GM23338 (cell line): Measurements from ENCODE around the gene DNAH17. TPM values are rescaled to one million over a fixed set of nuclear protein-coding genes. Genes with fewer than 3 reads are reported as not detected.

ENCODE experiments used
- ATAC-seq: fragments of 200-7000 bp; cut with Tn5 transposase; 3 replicates; pipeline ENCODE4 v1.9.1; 2020
- DNase-seq: peaks from one replicate; pipeline ENCODE4 v3.0.0-alpha.2; 2015; ENCODE audit warnings: low spot score
- H2AFZ ChIP-seq: fragments of 200-600 bp; sonication (generic); 2 replicates; pipeline ENCODE4 v1.8.0; 2016; ENCODE audit warnings: antibody characterized with exemption, mild to moderate bottlenecking, moderate library complexity
- H3F3A ChIP-seq: fragments of 200-600 bp; sonication (generic); replicated peaks from 2 replicates; pipeline ENCODE4 v1.8.0; 2017; ENCODE audit warnings: antibody characterized with exemption, mixed run types, low read depth
- H3K27ac ChIP-seq: fragments of 200-600 bp; sonication (generic); 2 replicates; pipeline ENCODE4 v1.6.1; 2016; ENCODE audit warnings: low read depth
- H3K27me3 ChIP-seq: fragments of 200-600 bp; sonication (generic); 2 replicates; pipeline ENCODE4 v1.8.0; 2016; ENCODE audit warnings: mild to moderate bottlenecking, mixed run types, moderate library complexity; ENCODE audit not compliant: insufficient read depth
- H3K36me3 ChIP-seq: fragments of 200-600 bp; sonication (generic); 2 replicates; pipeline ENCODE4 v1.8.0; 2016; ENCODE audit warnings: mild to moderate bottlenecking; ENCODE audit not compliant: insufficient read depth
- H3K4me1 ChIP-seq: fragments of 200-600 bp; sonication (generic); 2 replicates; pipeline ENCODE4 v1.8.0; 2016; ENCODE audit warnings: mild to moderate bottlenecking, moderate library complexity; ENCODE audit not compliant: insufficient read depth
- H3K4me2 ChIP-seq: fragments of 200-600 bp; sonication (generic); 2 replicates; pipeline ENCODE4 v1.7.1; 2017; ENCODE audit warnings: mixed run types
- H3K4me3 ChIP-seq: fragments of 200-600 bp; sonication (generic); 2 replicates; pipeline ENCODE4 v1.6.1; 2016; ENCODE audit warnings: mixed run types
- H3K79me2 ChIP-seq: fragments of 200-600 bp; sonication (generic); replicated peaks from 2 replicates; pipeline ENCODE4 v1.8.0; 2017; ENCODE audit warnings: mild to moderate bottlenecking; ENCODE audit not compliant: insufficient read depth
- H3K9me2 ChIP-seq: fragments of 200-600 bp; sonication (generic); 2 replicates; pipeline ENCODE4 v1.8.0; 2017; ENCODE audit not compliant: insufficient read depth
- H4K20me1 ChIP-seq: fragments of 200-600 bp; sonication (generic); replicated peaks from 2 replicates; pipeline ENCODE4 v1.8.0; 2017; ENCODE audit warnings: mild to moderate bottlenecking; ENCODE audit not compliant: insufficient read depth
- H3K27ac Mint-ChIP-seq: 2 replicates; pipeline ENCODE4 v1.8.0; 2020; ENCODE audit warnings: inconsistent platforms, mild to moderate bottlenecking, moderate library complexity, mixed read lengths
- H3K27me3 Mint-ChIP-seq: 3 replicates; pipeline ENCODE4 v1.8.0; 2022; ENCODE audit warnings: low read depth, mild to moderate bottlenecking, moderate library complexity, mixed read lengths, inconsistent platforms; ENCODE audit not compliant: insufficient read depth, poor library complexity
- H3K36me3 Mint-ChIP-seq: 3 replicates; pipeline ENCODE4 v1.8.0; 2021; ENCODE audit warnings: low read depth, mild to moderate bottlenecking, inconsistent platforms, moderate library complexity, mixed read lengths
- H3K4me1 Mint-ChIP-seq: 3 replicates; pipeline ENCODE4 v1.8.0; 2020; ENCODE audit warnings: mild to moderate bottlenecking, inconsistent platforms, mixed read lengths
- H3K4me3 Mint-ChIP-seq: 3 replicates; pipeline ENCODE4 v1.8.0; 2021; ENCODE audit warnings: moderate library complexity, mild to moderate bottlenecking, inconsistent platforms, mixed read lengths
- H3K9me3 Mint-ChIP-seq: 3 replicates; pipeline ENCODE4 v1.8.0; 2020; ENCODE audit warnings: moderate library complexity, mild to moderate bottlenecking, inconsistent platforms, mixed read lengths
- EZH2phosphoT487 ChIP-seq: fragments of 200-600 bp; sonication (generic); IDR thresholded peaks from one replicate; pipeline ENCODE4 v1.8.1; 2018; ENCODE audit warnings: antibody characterized with exemption; ENCODE audit not compliant: unreplicated experiment
- JUNB ChIP-seq: IDR thresholded peaks from one replicate; pipeline ENCODE4 v1.6.1; 2016; ENCODE audit warnings: antibody characterized with exemption; ENCODE audit not compliant: unreplicated experiment
- NANOG ChIP-seq: IDR thresholded peaks from 2 replicates; pipeline ENCODE4 v1.6.1; 2016; ENCODE audit warnings: antibody characterized with exemption, borderline replicate concordance
- POLR2AphosphoS5 ChIP-seq: IDR thresholded peaks from 2 replicates; pipeline ENCODE4 v1.6.1; 2016; ENCODE audit warnings: antibody characterized with exemption, low read depth
- STAT1 ChIP-seq: IDR thresholded peaks from one replicate; pipeline ENCODE4 v1.6.1; 2016; ENCODE audit warnings: antibody characterized with exemption; ENCODE audit not compliant: unreplicated experiment
- ZNF114 ChIP-seq: fragments of 250-450 bp; sonication (Bioruptor Pico); IDR thresholded peaks from 2 replicates; pipeline ENCODE4 v1.5.0; 2020; ENCODE audit warnings: mild to moderate bottlenecking, moderate library complexity
- ZNF331 ChIP-seq: fragments of 250-450 bp; sonication (Bioruptor Pico); IDR thresholded peaks from 2 replicates; pipeline ENCODE4 v1.5.0; 2020; ENCODE audit warnings: low read depth, mild to moderate bottlenecking, moderate library complexity
- polyA plus RNA-seq: library from polyadenylated mRNA; unstranded; fragments of >200 nt; fragmentation: Nextera tagmentation; extraction: Ambion mirVana; gene quantifications from 2 replicates; pipeline ENCODE4 v1.2.1, GENCODE V29; 2016
- total RNA-seq: library from RNA; depleted of rRNA; stranded (reverse); fragments of >200 nt; shearing (Covaris generic); gene quantifications from 2 replicates; pipeline ENCODE4 v1.2.3, GENCODE V29; 2014
- TF ChIP-seq, protein P1 (sequence below): IDR thresholded peaks from one replicate; pipeline ENCODE4 v1.6.1; 2018; ENCODE audit warnings: antibody characterized with exemption; ENCODE audit not compliant: unreplicated experiment
- TF ChIP-seq, protein P2 (sequence below): IDR thresholded peaks from 2 replicates; pipeline ENCODE4 v1.6.1; 2016; ENCODE audit warnings: antibody characterized with exemption
- TF ChIP-seq, protein P3 (sequence below): fragments of 250-450 bp; sonication (Bioruptor Pico); IDR thresholded peaks from 2 replicates; pipeline ENCODE4 v1.5.0; 2020; ENCODE audit warnings: mild to moderate bottlenecking, moderate library complexity

The DNAH17 gene
- total and polyA plus RNA-seq, 2 experiments from 2014 or later: 0.59 to 2.0 TPM

DNA sequence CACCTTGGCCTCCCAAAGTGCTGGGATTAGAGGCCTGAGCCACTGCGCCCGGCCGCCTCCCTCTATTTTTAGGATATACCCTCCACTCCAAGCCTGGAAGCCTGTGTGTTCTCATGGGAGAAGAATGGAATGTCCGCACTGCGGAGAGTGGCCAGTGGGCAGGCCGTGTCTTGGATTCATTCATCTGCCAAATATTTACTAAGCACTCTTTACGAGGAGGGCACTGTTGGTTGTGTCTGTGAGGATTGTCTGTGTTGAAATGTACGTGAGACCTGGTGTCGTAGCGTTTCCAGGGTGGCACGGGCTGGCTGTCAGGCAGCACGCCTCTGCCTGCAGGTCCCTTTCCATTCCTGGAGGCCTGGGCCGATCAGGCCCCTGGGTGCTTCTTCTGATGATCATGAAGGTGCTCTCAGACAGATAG is 179.5 kb downstream of the DNAH17 start:
- H3K4me1 Mint-ChIP-seq: no peaks in the 10 kb centered on the region; the same call in 2 of the 3 replicates
- H3K4me2 ChIP-seq: no peak overlapping the region

More for the DNA sequence above, 179.5 kb downstream of the DNAH17 start:
- Histone ChIP-seq H2AFZ (no peak overlapping the region), H3K4me1 (no peaks in the 10 kb centered on the region), H3K4me3 (no peak overlapping the region), H3K9me2 (no peaks in the 10 kb centered on the region), H3F3A (0 out of 2 replicates have a peak, but pooled peaks cover 2% of the 10 kb centered on the region), H3K79me2 (peaks cover 46% of the 10 kb centered on the region), H3K27me3 (no peaks in the 10 kb centered on the region), H3K27ac (no peak overlapping the region), H4K20me1 (peaks cover 35% of the 10 kb centered on the region), H3K36me3 (peaks cover 24% of the 10 kb centered on the region; the same call in 1 of the 2 replicates)
- Mint-ChIP-seq H3K4me3 (no peak overlapping the region), H3K27ac (no peak overlapping the region), H3K9me3 (no peaks in the 10 kb centered on the region), H3K27me3 (peaks cover 5% of the 10 kb centered on the region), H3K36me3 (peaks cover 80% of the 10 kb centered on the region)
- DNase-seq (no peak), ATAC-seq (no peak)
- TF ChIP-seq, protein P1, sequence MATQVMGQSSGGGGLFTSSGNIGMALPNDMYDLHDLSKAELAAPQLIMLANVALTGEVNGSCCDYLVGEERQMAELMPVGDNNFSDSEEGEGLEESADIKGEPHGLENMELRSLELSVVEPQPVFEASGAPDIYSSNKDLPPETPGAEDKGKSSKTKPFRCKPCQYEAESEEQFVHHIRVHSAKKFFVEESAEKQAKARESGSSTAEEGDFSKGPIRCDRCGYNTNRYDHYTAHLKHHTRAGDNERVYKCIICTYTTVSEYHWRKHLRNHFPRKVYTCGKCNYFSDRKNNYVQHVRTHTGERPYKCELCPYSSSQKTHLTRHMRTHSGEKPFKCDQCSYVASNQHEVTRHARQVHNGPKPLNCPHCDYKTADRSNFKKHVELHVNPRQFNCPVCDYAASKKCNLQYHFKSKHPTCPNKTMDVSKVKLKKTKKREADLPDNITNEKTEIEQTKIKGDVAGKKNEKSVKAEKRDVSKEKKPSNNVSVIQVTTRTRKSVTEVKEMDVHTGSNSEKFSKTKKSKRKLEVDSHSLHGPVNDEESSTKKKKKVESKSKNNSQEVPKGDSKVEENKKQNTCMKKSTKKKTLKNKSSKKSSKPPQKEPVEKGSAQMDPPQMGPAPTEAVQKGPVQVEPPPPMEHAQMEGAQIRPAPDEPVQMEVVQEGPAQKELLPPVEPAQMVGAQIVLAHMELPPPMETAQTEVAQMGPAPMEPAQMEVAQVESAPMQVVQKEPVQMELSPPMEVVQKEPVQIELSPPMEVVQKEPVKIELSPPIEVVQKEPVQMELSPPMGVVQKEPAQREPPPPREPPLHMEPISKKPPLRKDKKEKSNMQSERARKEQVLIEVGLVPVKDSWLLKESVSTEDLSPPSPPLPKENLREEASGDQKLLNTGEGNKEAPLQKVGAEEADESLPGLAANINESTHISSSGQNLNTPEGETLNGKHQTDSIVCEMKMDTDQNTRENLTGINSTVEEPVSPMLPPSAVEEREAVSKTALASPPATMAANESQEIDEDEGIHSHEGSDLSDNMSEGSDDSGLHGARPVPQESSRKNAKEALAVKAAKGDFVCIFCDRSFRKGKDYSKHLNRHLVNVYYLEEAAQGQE: no peak
- TF ChIP-seq ZNF114 (CRISPR knock-in tag): no peak
- TF ChIP-seq ZNF331: no peak
- TF ChIP-seq NANOG: no peak
- TF ChIP-seq, protein P2, sequence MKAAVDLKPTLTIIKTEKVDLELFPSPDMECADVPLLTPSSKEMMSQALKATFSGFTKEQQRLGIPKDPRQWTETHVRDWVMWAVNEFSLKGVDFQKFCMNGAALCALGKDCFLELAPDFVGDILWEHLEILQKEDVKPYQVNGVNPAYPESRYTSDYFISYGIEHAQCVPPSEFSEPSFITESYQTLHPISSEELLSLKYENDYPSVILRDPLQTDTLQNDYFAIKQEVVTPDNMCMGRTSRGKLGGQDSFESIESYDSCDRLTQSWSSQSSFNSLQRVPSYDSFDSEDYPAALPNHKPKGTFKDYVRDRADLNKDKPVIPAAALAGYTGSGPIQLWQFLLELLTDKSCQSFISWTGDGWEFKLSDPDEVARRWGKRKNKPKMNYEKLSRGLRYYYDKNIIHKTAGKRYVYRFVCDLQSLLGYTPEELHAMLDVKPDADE: no peak
- TF ChIP-seq POLR2AphosphoS5: no peak
- no peak for TF ChIP-seq JUNB
- TF ChIP-seq, protein P3, sequence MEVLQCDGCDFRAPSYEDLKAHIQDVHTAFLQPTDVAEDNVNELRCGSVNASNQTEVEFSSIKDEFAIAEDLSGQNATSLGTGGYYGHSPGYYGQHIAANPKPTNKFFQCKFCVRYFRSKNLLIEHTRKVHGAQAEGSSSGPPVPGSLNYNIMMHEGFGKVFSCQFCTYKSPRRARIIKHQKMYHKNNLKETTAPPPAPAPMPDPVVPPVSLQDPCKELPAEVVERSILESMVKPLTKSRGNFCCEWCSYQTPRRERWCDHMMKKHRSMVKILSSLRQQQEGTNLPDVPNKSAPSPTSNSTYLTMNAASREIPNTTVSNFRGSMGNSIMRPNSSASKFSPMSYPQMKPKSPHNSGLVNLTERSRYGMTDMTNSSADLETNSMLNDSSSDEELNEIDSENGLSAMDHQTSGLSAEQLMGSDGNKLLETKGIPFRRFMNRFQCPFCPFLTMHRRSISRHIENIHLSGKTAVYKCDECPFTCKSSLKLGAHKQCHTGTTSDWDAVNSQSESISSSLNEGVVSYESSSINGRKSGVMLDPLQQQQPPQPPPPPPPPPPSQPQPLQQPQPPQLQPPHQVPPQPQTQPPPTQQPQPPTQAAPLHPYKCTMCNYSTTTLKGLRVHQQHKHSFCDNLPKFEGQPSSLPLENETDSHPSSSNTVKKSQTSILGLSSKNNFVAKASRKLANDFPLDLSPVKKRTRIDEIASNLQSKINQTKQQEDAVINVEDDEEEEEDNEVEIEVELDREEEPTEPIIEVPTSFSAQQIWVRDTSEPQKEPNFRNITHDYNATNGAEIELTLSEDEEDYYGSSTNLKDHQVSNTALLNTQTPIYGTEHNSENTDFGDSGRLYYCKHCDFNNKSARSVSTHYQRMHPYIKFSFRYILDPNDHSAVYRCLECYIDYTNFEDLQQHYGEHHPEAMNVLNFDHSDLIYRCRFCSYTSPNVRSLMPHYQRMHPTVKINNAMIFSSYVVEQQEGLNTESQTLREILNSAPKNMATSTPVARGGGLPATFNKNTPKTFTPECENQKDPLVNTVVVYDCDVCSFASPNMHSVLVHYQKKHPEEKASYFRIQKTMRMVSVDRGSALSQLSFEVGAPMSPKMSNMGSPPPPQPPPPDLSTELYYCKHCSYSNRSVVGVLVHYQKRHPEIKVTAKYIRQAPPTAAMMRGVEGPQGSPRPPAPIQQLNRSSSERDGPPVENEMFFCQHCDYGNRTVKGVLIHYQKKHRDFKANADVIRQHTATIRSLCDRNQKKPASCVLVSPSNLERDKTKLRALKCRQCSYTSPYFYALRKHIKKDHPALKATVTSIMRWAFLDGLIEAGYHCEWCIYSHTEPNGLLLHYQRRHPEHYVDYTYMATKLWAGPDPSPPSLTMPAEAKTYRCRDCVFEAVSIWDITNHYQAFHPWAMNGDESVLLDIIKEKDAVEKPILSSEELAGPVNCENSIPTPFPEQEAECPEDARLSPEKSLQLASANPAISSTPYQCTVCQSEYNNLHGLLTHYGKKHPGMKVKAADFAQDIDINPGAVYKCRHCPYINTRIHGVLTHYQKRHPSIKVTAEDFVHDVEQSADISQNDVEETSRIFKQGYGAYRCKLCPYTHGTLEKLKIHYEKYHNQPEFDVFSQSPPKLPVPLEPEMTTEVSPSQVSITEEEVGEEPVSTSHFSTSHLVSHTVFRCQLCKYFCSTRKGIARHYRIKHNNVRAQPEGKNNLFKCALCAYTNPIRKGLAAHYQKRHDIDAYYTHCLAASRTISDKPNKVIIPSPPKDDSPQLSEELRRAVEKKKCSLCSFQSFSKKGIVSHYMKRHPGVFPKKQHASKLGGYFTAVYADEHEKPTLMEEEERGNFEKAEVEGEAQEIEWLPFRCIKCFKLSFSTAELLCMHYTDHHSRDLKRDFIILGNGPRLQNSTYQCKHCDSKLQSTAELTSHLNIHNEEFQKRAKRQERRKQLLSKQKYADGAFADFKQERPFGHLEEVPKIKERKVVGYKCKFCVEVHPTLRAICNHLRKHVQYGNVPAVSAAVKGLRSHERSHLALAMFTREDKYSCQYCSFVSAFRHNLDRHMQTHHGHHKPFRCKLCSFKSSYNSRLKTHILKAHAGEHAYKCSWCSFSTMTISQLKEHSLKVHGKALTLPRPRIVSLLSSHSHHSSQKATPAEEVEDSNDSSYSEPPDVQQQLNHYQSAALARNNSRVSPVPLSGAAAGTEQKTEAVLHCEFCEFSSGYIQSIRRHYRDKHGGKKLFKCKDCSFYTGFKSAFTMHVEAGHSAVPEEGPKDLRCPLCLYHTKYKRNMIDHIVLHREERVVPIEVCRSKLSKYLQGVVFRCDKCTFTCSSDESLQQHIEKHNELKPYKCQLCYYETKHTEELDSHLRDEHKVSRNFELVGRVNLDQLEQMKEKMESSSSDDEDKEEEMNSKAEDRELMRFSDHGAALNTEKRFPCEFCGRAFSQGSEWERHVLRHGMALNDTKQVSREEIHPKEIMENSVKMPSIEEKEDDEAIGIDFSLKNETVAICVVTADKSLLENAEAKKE: no peak
- no peak for TF ChIP-seq EZH2phosphoT487
- TF ChIP-seq STAT1: no peak
